GM23338 (cell line): ENCODE measurements around the gene KRT84.

Experiments
- CREB1 ChIP-seq: fragments of 250-450 bp; sonication (Bioruptor Pico); IDR thresholded peaks from 2 replicates; pipeline ENCODE4 v1.5.0; 2020; ENCODE audit warnings: low read depth, mild to moderate bottlenecking, moderate library complexity
- CTCF ChIP-seq, 2 experiments: fragments of 200-600 bp in 1 of 2; sonication (generic) in 1 of 2; conservative IDR thresholded peaks; 2 replicates each; pipeline versions ENCODE4 v1.5.1 to v1.6.1; 2016 to 2017; ENCODE audit warnings: antibody characterized with exemption in 2 of 2, low read depth in 2 of 2, mild to moderate bottlenecking in 2 of 2, moderate library complexity in 1 of 2
- JUNB ChIP-seq: IDR thresholded peaks from one replicate; pipeline ENCODE4 v1.6.1; 2016; ENCODE audit warnings: antibody characterized with exemption; ENCODE audit not compliant: unreplicated experiment
- POLR2AphosphoS5 ChIP-seq: IDR thresholded peaks from 2 replicates; pipeline ENCODE4 v1.6.1; 2016; ENCODE audit warnings: antibody characterized with exemption, low read depth

DNA sequence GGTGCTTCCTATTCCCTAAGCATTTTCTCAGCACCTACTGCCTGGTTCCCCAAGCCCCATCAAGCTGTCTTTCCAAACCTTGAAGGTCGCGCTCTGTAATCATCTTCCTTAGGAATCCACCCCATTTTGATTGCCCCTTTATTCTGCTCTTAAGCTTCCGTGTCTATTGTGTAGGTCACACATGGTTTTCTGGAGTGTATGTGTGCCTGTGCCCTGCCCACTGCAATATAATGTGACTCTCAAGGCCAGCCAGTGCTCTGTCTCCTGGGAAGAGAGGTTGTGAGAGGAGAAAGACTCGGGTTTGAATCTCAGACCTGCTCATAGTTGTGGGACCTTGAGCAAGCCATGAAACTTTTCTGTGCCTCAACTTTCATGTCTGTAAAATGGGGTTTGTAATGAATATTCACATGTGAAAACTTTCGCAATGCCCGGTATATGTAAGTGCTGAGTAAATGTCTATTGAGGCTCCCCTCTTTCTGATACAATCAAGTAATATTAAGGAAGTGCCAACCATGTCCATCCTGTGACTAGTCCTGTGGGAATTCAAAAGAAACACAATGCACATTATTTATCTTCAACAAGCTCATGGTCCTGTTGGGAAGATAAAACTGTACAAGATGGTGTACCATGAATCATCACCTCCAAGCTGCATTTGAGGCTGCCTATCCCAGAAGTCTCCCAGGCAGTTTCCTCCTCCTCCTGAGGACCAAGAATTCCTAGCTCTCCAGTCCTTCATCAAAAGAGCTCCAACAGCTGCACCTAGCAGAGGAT, 49.5 kb upstream of the KRT84 start:
- TF ChIP-seq CTCF (conservative IDR thresholded peaks at IDR 0.05; ENCODE audit: low read depth in 2 of 2) (no peak), JUNB (no peak), POLR2AphosphoS5 (no peak), CREB1 (CRISPR knock-in tag) (no peak)
